ENCODE results near the gene GNB1L. TPM values are rescaled to one million over a fixed set of nuclear protein-coding genes. Genes with fewer than 3 reads are reported as not detected.

Gene GNB1L
- total and polyA plus RNA-seq, 4 donors = 3.2 to 10.3 (median 5.3) TPM

DNA sequence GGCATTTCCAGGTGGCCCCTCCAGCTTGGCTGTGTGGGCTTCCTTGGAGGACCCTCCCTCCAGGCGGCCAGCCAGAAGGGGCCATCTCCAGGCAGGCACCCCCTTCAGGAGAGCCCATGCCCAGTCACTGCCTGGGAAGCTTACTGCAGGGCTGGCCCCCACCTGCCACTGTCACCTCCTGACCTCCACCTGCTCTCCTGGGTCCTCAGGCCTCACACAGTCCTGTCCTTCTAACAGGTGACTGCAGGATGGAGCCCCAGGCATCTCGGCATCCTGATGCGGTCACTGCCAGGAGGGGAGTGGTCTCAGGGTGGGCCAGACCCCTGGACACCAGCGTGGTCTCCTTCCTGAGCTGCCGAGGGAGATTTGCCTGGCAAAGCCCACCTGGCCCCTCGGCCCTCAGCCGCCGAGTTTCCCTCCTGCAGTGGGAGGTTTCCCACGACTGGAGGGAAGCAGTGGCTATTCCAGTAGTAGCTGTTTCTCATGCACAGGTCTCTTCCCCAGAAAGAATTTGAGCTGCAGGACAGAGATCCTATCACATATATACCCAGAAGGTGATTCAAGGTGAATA is 81.1 kb downstream of the GNB1L start:
- WGBS (ENCODE audit: insufficient coverage) = 84% methylated on average over 6 of the region's 9 CpGs
- peaks cover 32% of the 10 kb centered on the region for H3K27me3 ChIP-seq (ENCODE audit: control insufficient read depth, insufficient read depth, low read length)

DNA sequence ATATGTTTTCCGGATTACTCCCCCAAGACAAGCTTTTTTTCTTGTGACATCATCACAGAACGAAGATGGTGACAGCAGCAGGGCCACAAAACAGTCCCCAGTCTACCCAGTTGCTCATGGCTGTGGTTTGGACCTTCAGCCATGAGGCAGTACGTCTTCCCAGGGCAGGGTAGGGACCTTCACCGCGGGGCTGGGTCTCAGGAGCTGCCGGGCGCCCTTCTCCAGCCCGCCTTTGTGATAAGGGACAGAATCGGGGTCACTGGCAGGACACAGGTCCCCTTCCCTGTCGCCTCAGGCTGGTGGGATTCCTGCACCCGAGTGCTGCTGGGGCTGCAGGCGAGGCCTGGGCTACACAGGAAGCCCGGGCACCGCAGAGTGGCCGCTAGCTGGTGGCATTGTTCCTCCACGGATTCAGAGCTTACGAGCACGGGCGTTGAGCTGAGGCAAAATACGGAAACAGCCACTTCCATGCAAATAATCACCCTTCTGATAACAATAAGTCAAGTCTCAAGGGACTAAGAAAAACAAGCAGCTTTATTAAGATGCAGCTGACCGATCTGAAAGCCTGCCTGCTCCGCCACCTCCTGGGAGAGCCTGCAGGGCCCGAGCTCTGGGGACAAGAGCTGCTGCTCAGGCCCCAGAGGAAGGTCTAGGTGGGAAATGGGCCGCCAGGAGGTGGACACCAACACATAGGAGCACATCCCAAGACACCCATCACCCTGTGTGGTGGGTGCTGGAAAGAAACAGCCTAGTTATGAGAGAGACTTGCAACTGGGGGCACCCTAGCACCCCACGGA is 81.8 kb downstream of the GNB1L start:
- Histone ChIP-seq H3K27me3 (ENCODE audit: control insufficient read depth, insufficient read depth, low read length) (peaks cover 39% of the 10 kb centered on the region), H3K4me1 (ENCODE audit: control insufficient read depth, insufficient read depth, low read length) (peaks cover 16% of the 10 kb centered on the region)
- WGBS (ENCODE audit: insufficient coverage) = 59% methylated on average over 23 of the region's 25 CpGs

More for the DNA sequence above, 81.1 kb downstream of the GNB1L start:
- Histone ChIP-seq H3K4me1 (ENCODE audit: control insufficient read depth, insufficient read depth, low read length) (peaks cover 11% of the 10 kb centered on the region), H3K36me3 (ENCODE audit: control insufficient read depth, insufficient read depth, low read length) (no peaks in the 10 kb centered on the region), H3K27ac (ENCODE audit: low read depth, low read length) (no peak overlapping the region), H3K9me3 (ENCODE audit: control insufficient read depth, insufficient read depth, low read length) (no peaks in the 10 kb centered on the region), H3K4me3 (ENCODE audit: low read depth, low read length) (no peak overlapping the region)
- DNase-seq (ENCODE audit: low read depth in 4 of 6, low spot score in 6 of 6) = no peak

GRCh38 chr22:19772422-19772672 is 82.3 kb downstream of the GNB1L start:
- H3K4me3 ChIP-seq (ENCODE audit: low read depth, low read length) = no peak overlapping the region
- H3K4me1 ChIP-seq (ENCODE audit: control insufficient read depth, insufficient read depth, low read length) = peaks cover 21% of the 10 kb centered on the region
- H3K27ac ChIP-seq (ENCODE audit: low read depth, low read length) = no peak overlapping the region
- 88% methylated on average over 4 of the region's 4 CpGs for WGBS (ENCODE audit: insufficient coverage)
- peaks cover 44% of the 10 kb centered on the region for H3K27me3 ChIP-seq (ENCODE audit: control insufficient read depth, insufficient read depth, low read length)
- no peaks in the 10 kb centered on the region for H3K9me3 ChIP-seq (ENCODE audit: control insufficient read depth, insufficient read depth, low read length)
- no peaks in the 10 kb centered on the region for H3K36me3 ChIP-seq (ENCODE audit: control insufficient read depth, insufficient read depth, low read length)
- no peak for DNase-seq (ENCODE audit: low read depth in 4 of 6, low spot score in 6 of 6)

More for the DNA sequence above, 81.8 kb downstream of the GNB1L start:
- Histone ChIP-seq H3K4me3 (ENCODE audit: low read depth, low read length) (no peak overlapping the region), H3K36me3 (ENCODE audit: control insufficient read depth, insufficient read depth, low read length) (no peaks in the 10 kb centered on the region), H3K9me3 (ENCODE audit: control insufficient read depth, insufficient read depth, low read length) (no peaks in the 10 kb centered on the region), H3K27ac (ENCODE audit: low read depth, low read length) (no peak overlapping the region)
- peak in 1 of 6 donors; percentile 22 for DNase-seq (ENCODE audit: low read depth in 4 of 6, low spot score in 6 of 6)

DNA sequence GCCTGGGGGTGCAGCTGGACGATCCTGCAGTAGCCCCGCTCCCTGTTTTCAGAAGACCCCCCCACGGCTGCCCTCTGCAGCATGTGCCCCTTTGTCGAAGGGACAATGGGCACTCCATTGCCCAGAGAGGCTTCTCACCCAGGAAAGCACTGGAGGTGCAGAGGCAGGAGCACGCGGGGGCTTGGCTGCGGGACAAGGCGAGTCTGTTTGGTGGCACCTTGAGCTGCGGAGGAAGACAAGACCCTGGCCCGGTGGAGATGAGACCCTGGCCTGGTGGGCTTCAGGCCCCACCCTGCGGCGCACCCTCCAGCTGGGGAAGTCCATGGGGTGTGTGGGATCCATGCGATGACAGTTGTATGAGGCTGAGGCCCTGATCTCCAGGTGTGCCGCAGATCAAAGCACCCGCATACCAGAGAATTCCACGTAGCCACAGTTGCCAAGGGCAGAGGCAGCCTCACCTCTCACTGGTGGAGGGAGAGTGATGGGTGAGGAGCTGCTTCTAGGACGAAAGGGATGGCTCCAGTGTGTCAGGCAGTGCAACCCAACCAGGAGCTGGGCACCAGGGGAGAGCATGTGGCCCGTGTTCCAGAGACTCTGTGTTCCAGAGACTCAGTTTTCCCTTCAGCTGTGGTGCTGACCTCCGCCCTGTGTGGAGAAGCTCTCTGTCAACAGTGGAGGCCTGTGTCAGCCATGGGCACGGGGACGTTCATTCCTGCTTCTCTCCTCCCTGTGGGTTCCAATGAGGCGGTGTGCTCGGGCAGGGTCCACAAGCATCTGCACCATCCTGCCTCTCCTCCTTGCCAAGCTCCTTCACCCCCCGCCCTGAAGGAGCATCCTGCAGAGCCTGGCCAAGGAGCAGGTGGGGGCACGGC is 84.1 kb downstream of the GNB1L start:
- Histone ChIP-seq H3K9me3 (ENCODE audit: control insufficient read depth, insufficient read depth, low read length) (no peaks in the 10 kb centered on the region), H3K4me3 (ENCODE audit: low read depth, low read length) (no peak overlapping the region), H3K27me3 (ENCODE audit: control insufficient read depth, insufficient read depth, low read length) (peaks cover 52% of the 10 kb centered on the region), H3K4me1 (ENCODE audit: control insufficient read depth, insufficient read depth, low read length) (peaks cover 29% of the 10 kb centered on the region), H3K27ac (ENCODE audit: low read depth, low read length) (no peak overlapping the region), H3K36me3 (ENCODE audit: control insufficient read depth, insufficient read depth, low read length) (no peaks in the 10 kb centered on the region)
- no peak for DNase-seq (ENCODE audit: low read depth in 4 of 6, low spot score in 6 of 6)
- 78% methylated on average over 24 of the region's 25 CpGs for WGBS (ENCODE audit: insufficient coverage)

DNA sequence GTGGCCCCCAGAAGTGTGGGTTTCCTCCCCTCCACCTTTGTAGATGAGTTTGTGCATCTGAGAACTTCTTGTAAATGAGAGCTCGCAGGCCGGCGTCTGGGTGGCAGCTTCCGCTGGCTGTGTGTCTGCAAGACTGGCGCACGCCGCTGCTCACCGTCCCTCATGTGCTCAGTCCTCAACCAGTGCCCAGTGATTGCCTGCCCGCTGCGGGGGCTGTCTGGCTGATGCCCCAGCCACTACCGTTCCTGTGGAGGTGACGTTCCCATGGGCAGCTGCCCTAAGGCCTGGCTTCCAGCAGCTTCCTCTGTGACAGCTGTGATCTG is 85.3 kb downstream of the GNB1L start:
- WGBS (ENCODE audit: insufficient coverage) = 92% methylated on average over 12 of the region's 12 CpGs
- no peak overlapping the region for H3K4me3 ChIP-seq (ENCODE audit: low read depth, low read length)
- H3K27ac ChIP-seq (ENCODE audit: low read depth, low read length) = no peak overlapping the region
- no peaks in the 10 kb centered on the region for H3K9me3 ChIP-seq (ENCODE audit: control insufficient read depth, insufficient read depth, low read length)
- DNase-seq (ENCODE audit: low read depth in 4 of 6, low spot score in 6 of 6) = no peak
- no peaks in the 10 kb centered on the region for H3K36me3 ChIP-seq (ENCODE audit: control insufficient read depth, insufficient read depth, low read length)
- H3K4me1 ChIP-seq (ENCODE audit: control insufficient read depth, insufficient read depth, low read length) = peaks cover 29% of the 10 kb centered on the region
- H3K27me3 ChIP-seq (ENCODE audit: control insufficient read depth, insufficient read depth, low read length) = peaks cover 65% of the 10 kb centered on the region

DNA sequence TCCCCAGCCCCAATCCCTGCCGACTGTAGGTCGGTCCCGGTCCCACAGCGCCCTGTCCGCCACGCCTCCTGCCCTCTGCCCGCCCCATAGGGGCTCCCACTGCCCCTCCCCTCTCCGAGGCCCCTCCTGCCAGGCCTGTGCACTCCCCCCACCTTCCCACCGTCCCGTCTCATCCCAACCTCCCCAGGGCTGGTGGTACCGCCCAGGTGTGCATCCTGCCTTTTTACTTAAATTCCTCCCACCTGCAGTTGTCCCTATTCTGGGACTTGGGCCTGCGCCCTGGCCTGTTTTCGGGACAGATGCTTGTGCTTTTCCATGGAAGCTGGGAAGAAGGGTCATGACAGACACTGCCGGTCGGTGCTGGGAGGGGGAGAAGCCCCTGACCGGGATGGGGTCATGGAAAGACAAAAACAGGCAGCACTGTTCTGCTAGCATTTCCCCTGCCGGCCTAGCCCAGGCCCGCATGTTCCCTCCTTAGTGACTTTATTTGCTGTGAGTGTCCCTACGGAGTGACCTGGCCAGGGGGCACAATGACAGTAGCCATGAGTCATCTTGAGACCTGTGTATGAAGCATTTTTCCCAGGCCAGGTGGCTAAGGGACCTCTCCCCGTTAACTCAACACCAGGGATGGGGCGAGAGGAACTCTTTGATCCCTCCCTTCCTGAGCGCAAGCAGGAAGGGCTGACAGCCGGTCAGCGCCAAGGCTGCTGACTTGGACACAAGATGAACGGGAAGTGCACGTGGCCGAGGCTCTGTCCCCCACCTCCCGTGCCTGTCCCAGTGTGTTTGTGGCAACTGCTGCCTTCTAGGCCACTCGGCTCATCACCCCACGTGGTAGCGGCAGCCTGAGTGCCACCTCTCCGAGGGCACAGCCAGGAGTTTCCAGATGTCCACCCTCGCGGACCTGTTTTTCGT is 87.0 kb downstream of the GNB1L start:
- Histone ChIP-seq H3K36me3 (ENCODE audit: control insufficient read depth, insufficient read depth, low read length) (no peaks in the 10 kb centered on the region), H3K27ac (ENCODE audit: low read depth, low read length) (no peak overlapping the region), H3K27me3 (ENCODE audit: control insufficient read depth, insufficient read depth, low read length) (peaks cover 75% of the 10 kb centered on the region), H3K4me3 (ENCODE audit: low read depth, low read length) (no peak overlapping the region), H3K4me1 (ENCODE audit: control insufficient read depth, insufficient read depth, low read length) (peaks cover 19% of the 10 kb centered on the region), H3K9me3 (ENCODE audit: control insufficient read depth, insufficient read depth, low read length) (no peaks in the 10 kb centered on the region)
- DNase-seq (ENCODE audit: low read depth in 4 of 6, low spot score in 6 of 6) = no peak
- 12% methylated on average over 33 of the region's 35 CpGs for WGBS (ENCODE audit: insufficient coverage)

- no peaks in the 10 kb centered on the region for H3K9me3 ChIP-seq (ENCODE audit: control insufficient read depth, insufficient read depth, low read length)
- WGBS (ENCODE audit: insufficient coverage) = 1% methylated on average over 103 of the region's 103 CpGs
- H3K27me3 ChIP-seq (ENCODE audit: control insufficient read depth, insufficient read depth, low read length) = peaks cover 81% of the 10 kb centered on the region
- no peak overlapping the region for H3K27ac ChIP-seq (ENCODE audit: low read depth, low read length)
- H3K4me3 ChIP-seq (ENCODE audit: low read depth, low read length) = no peak overlapping the region
- H3K4me1 ChIP-seq (ENCODE audit: control insufficient read depth, insufficient read depth, low read length) = peaks cover 20% of the 10 kb centered on the region
- H3K36me3 ChIP-seq (ENCODE audit: control insufficient read depth, insufficient read depth, low read length) = no peaks in the 10 kb centered on the region
- DNase-seq (ENCODE audit: low read depth in 4 of 6, low spot score in 6 of 6) = peak in 2 of 6 donors; percentile 21 to 33
These were observed 87.9 kb downstream of the GNB1L start for GRCh38 chr22:19766511-19767426.

- Histone ChIP-seq H3K27me3 (ENCODE audit: control insufficient read depth, insufficient read depth, low read length) (peaks cover 85% of the 10 kb centered on the region), H3K27ac (ENCODE audit: low read depth, low read length) (no peak overlapping the region), H3K4me1 (ENCODE audit: control insufficient read depth, insufficient read depth, low read length) (peaks cover 23% of the 10 kb centered on the region), H3K36me3 (ENCODE audit: control insufficient read depth, insufficient read depth, low read length) (no peaks in the 10 kb centered on the region), H3K9me3 (ENCODE audit: control insufficient read depth, insufficient read depth, low read length) (no peaks in the 10 kb centered on the region), H3K4me3 (ENCODE audit: low read depth, low read length) (no peak overlapping the region)
- under 1% methylated on average over 36 of the region's 36 CpGs for WGBS (ENCODE audit: insufficient coverage)
- no peak for DNase-seq (ENCODE audit: low read depth in 4 of 6, low spot score in 6 of 6)
These were observed 88.5 kb downstream of the GNB1L start for GRCh38 chr22:19766240-19766510.
